ENCODE results near the gene BAHD1. TPM values are rescaled to one million over a fixed set of nuclear protein-coding genes. Genes with fewer than 3 reads are reported as not detected.

The BAHD1 gene
- total RNA-seq, 1 experiment from 2014 or later = 49.1 TPM

- CTCF ChIA-PET = interaction anchor here (0.8 to 2.6 kb wide), 6 partner anchors 11 to 137 kb away, joined by 3 to 12 read pairs (median 4); partner anchors contain the start of gene PLCB2
- POLR2A ChIA-PET = interaction anchor here (0.6 to 1.0 kb wide), 4 partner anchors 64 to 658 kb away, joined by 3 to 11 read pairs (median 4); partner anchors contain the start of gene CHAC1
- Mint-ChIP-seq H3K27ac (peak overlapping the region; percentile 99), H3K4me3 (peak overlapping the region; percentile 35), H3K9me3 (no peaks in the 10 kb centered on the region), H3K27me3 (ENCODE audit: low read depth) (no peaks in the 10 kb centered on the region), H3K4me1 (peaks cover 61% of the 10 kb centered on the region), H3K36me3 (peaks cover 5% of the 10 kb centered on the region; the same call in 1 of the 2 replicates)
- peak; percentile 10 for ATAC-seq
- TF ChIP-seq OVOL2 (CRISPR knock-in tag; IDR thresholded peaks at IDR 0.05; ENCODE audit: borderline replicate concordance) = no peak
- TF ChIP-seq ZNF396 (CRISPR knock-in tag; IDR thresholded peaks at IDR 0.05; ENCODE audit: borderline replicate concordance) = no peak
- no peak for TF ChIP-seq IRF2 (CRISPR knock-in tag; IDR thresholded peaks at IDR 0.05; ENCODE audit: borderline replicate concordance, low read depth)
- TF ChIP-seq ZBTB43 (CRISPR knock-in tag; IDR thresholded peaks at IDR 0.05) = no peak
- TF ChIP-seq E2F1 (CRISPR knock-in tag; IDR thresholded peaks at IDR 0.05) = no peak
- TF ChIP-seq JAZF1 (CRISPR knock-in tag; IDR thresholded peaks at IDR 0.05) = no peak
- no peak for TF ChIP-seq JUN (CRISPR knock-in tag; IDR thresholded peaks at IDR 0.05)
- no peak for TF ChIP-seq NFATC4 (CRISPR knock-in tag; IDR thresholded peaks at IDR 0.05)
- no peak for TF ChIP-seq MLX (CRISPR knock-in tag; IDR thresholded peaks at IDR 0.05)
- DNase-seq (ENCODE audit: low spot score) = no peak
These were observed 4.7 kb downstream of the BAHD1 start for GRCh38 chr15:40445421-40445922.

GRCh38 chr15:40446144-40446543 lies 5.4 kb downstream of the BAHD1 start:
- POLR2A ChIA-PET = interaction anchor here (0.6 kb wide), 1 partner anchor 342 kb away, joined by 3 read pairs; no protein-coding TSS in a partner anchor
- no peak overlapping the region for H3K4me3 Mint-ChIP-seq
- peaks cover 5% of the 10 kb centered on the region; the same call in 1 of the 2 replicates for H3K36me3 Mint-ChIP-seq
- H3K9me3 Mint-ChIP-seq = no peaks in the 10 kb centered on the region
- no peak for ATAC-seq
- no peak for TF ChIP-seq ZNF423 (CRISPR knock-in tag; IDR thresholded peaks at IDR 0.05)
- TF ChIP-seq SMAD4 (CRISPR knock-in tag; IDR thresholded peaks at IDR 0.05) = no peak
- no peak for TF ChIP-seq TEAD1 (CRISPR knock-in tag; IDR thresholded peaks at IDR 0.05)
- TF ChIP-seq ZNF396 (CRISPR knock-in tag; IDR thresholded peaks at IDR 0.05; ENCODE audit: borderline replicate concordance) = no peak
- TF ChIP-seq MXD4 (CRISPR knock-in tag; IDR thresholded peaks at IDR 0.05; ENCODE audit: borderline replicate concordance) = no peak
- no peak for TF ChIP-seq IRF1 (CRISPR knock-in tag; IDR thresholded peaks at IDR 0.05)
- TF ChIP-seq NR2C2 (CRISPR knock-in tag; IDR thresholded peaks at IDR 0.05) = no peak
- no peak for TF ChIP-seq HMGXB4 (CRISPR knock-in tag; IDR thresholded peaks at IDR 0.05)
- no peak for DNase-seq (ENCODE audit: low spot score)
- CTCF ChIA-PET = interaction anchor here (1.2 to 2.6 kb wide), 3 partner anchors 24 to 109 kb away, joined by 3 to 12 read pairs (median 6); no protein-coding TSS in a partner anchor
- no peaks in the 10 kb centered on the region for H3K27me3 Mint-ChIP-seq (ENCODE audit: low read depth)
- no peak overlapping the region for H3K27ac Mint-ChIP-seq
- H3K4me1 Mint-ChIP-seq = peaks cover 67% of the 10 kb centered on the region

GRCh38 chr15:40448354-40448753 lies 7.6 kb downstream of the BAHD1 start:
- H3K36me3 Mint-ChIP-seq = peaks cover 2% of the 10 kb centered on the region; the same call in 1 of the 2 replicates
- DNase-seq (ENCODE audit: low spot score) (no peak), ATAC-seq (no peak)
- H3K4me1 Mint-ChIP-seq = peaks cover 78% of the 10 kb centered on the region
- TF ChIP-seq SOX15 (CRISPR knock-in tag; IDR thresholded peaks at IDR 0.05) = no peak
- TF ChIP-seq ETV6 (CRISPR knock-in tag; IDR thresholded peaks at IDR 0.05) = no peak
- TF ChIP-seq ESRRA (CRISPR knock-in tag; IDR thresholded peaks at IDR 0.05; ENCODE audit: borderline replicate concordance) = no peak
- no peak for TF ChIP-seq GTF2I (CRISPR knock-in tag; conservative IDR thresholded peaks at IDR 0.05)
- H3K9me3 Mint-ChIP-seq = no peaks in the 10 kb centered on the region
- no peaks in the 10 kb centered on the region for H3K27me3 Mint-ChIP-seq (ENCODE audit: low read depth)
- no peak overlapping the region for H3K4me3 Mint-ChIP-seq
- CTCF ChIA-PET = interaction anchor here (0.8 kb wide), 1 partner anchor 169 kb away, joined by 3 read pairs; no protein-coding TSS in a partner anchor
- peak overlapping the region; percentile 58; the same call in 1 of the 2 replicates for H3K27ac Mint-ChIP-seq
- POLR2A ChIA-PET = interaction anchor here (0.6 kb wide), 1 partner anchor 27 kb away, joined by 3 read pairs; no protein-coding TSS in a partner anchor

Data from WTC11 (cell line).